HG03575 (cell line): ENCODE data around the gene SHROOM4.

ENCODE experiments used
- ATAC-seq: cut with Tn5 transposase; IDR thresholded peaks from one replicate; pipeline ENCODE4 v1.9.1; 2021; ENCODE audit not compliant: unreplicated experiment, insufficient number of reproducible peaks, low FRiP score; ENCODE audit errors: extremely low read depth

The SHROOM4 gene

GRCh38 chrX:50787099-50787498, 26.9 kb downstream of the SHROOM4 start:
- no peak for ATAC-seq

- ATAC-seq = no peak
Measured at GRCh38 chrX:50780144-50780543, 33.9 kb downstream of the SHROOM4 start.

DNA sequence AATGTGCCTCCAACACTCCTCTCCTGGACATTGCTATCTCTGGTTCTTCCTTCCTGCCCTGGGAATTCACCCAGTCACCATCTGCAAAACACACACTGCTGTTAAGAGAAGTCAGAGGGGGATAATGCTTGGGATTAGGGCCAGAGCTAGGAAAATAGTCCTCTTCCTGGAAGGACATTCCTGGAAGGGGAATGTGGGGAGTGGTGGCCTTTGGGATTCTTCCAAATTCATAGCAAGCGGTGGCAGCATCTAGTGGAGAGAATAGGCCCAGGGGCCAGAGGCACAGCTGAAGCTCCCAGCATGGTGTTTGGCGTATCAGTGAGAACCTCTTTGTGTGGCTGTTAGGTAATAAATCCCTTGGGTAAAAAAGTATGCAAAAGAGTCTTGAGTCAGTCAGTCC, 34.3 kb downstream of the SHROOM4 start:
- ATAC-seq = no peak

DNA sequence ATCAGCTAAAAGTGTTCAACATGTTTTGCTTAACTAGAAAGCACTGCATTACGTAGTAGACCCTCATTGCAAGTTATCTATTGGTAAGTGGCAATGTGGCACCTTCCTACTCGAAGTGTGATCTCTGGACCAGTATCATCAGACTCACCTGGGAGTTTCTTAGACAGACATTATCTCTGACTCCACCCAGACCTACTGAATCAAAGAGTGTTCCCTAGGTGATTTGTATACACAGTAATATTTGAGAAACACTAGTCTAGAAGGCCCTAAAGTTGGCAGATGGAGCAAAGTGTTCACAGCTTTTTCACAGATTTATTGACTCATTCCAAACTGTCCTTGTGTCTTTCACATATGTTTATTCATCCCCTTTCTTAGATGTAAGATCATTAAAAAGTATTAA, 35.7 kb downstream of the SHROOM4 start:
- ATAC-seq = no peak

- ATAC-seq = no peak
Measured at GRCh38 chrX:50776248-50776647, 37.7 kb downstream of the SHROOM4 start.

DNA sequence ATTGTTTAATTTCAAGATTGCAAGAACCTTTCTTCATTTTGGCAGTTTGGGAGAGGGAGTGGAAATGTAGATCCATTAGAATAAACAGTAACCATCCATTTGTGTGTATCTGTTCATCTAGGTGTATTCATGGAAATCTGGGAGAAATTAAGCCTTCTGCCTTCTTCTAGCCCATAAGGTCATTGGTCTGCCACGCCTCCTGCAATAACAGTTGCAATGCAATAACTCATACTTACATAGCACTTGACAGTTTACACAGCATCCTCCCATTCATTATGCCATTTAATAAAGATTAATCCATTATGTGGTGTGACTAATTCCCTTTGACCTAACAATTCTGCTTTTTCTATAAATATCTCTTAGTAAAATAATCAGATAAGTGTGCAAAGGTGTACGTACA, 42.6 kb downstream of the SHROOM4 start:
- no peak for ATAC-seq

DNA sequence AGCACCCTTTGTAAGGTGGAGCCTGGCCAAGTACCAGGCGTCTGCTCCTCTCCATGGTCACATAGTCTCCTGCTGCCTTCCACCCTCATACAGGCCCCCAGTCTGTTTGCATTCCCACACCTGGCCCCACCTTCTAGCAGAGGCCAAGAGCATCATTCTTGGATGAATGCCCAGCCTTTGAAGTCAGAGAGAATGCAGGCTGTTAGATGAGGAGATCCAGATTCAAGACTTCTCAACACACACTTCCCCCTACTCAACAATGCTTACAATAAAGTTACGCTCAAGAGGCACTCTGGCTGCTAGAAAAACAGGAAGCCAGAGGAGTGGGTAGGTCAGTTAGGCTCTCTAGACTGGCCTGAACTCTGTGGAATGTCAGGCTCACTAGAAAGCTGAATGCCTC, 43.3 kb downstream of the SHROOM4 start:
- no peak for ATAC-seq

DNA sequence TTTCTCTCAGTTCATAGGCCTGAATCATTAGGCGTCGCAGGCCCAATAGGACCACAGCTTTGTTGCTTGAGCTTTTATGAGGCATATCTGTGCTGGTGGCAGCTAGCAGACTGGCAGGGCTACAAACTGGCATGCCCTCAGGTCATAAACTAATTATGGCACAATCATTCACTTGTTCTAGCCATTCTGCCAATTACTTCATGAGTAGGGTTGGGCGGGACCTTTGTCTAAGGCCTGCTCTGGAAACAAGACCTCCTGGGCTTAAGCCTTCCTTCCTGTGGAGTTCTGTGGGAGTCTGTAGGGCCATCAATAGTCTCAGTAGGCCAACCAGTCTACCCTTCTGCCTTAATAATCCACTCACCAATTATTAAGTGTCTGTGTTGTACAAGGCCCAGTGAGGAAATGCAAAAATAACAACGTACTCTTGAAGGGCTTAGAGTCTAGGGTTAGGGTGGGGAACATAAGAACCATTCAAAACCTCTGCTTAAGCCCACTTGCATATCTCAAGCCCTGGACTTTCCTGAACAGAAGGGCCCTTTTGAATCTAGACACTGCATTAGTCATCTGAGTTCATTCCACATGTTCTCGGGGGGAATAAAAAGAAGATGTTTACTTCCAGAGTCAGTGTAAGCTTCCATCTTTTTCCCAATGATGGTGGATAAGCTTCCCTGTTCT, 44.5 kb downstream of the SHROOM4 start:
- ATAC-seq = no peak

DNA sequence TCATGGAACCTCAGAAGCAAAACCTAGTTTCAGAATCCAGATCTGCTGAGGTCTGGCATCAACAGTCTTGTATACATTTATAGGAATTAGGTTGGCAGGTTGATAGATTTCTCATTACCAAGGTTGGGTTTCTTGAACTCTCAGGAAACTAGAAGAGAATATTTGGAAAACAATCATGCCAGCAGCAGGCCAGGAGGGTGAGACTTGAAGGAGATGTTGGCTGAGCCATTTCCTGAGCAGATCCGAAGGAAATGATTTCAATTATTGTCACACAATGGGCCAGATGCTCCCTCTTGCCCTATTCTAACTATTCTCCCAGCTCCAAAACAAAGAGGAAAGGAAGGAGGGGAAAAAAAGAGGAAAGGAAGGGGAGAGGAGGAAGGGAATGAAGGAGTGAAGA, 45.2 kb downstream of the SHROOM4 start:
- ATAC-seq = no peak

DNA sequence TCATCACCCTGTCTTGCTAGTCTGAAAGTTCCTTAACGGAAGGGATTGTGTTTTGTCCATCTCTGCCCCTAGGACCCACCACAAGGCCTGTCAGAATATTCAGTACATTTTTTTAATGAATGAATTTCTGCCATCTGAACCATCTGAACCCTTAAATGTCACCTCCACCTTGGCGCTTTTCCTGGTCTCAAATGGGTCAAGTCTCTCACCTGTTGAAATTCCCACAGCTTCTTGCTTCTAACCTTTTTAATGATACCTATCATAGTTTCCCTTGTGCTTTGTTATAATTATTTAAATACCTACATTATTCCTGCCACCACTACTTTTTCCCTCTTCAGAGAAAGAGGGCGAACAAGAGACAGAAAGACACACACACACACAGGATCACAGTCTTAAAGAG, 48.0 kb downstream of the SHROOM4 start:
- ATAC-seq = no peak

GRCh38 chrX:50762578-50762977, 51.4 kb downstream of the SHROOM4 start:
- ATAC-seq = no peak

DNA sequence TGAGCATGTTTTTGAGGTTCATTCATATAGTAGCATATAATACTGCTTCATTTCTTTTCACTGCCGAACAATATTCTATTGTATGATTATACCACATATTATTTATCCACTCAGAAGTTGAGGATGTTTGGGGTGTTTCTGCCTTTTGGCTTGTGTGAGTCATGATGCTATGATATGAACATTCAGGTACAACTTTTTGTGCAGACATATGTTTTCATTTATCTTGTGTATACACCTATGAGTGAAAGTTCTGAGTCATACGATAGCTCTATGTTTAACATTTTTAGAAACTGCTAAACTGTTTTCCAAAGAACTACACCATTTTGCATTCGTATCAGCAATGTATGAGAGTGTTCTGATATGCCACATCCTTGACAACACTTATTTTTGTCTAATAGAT, 57.7 kb downstream of the SHROOM4 start:
- ATAC-seq = no peak

- ATAC-seq = no peak
Measured at GRCh38 chrX:50751091-50751490, 62.9 kb downstream of the SHROOM4 start.

DNA sequence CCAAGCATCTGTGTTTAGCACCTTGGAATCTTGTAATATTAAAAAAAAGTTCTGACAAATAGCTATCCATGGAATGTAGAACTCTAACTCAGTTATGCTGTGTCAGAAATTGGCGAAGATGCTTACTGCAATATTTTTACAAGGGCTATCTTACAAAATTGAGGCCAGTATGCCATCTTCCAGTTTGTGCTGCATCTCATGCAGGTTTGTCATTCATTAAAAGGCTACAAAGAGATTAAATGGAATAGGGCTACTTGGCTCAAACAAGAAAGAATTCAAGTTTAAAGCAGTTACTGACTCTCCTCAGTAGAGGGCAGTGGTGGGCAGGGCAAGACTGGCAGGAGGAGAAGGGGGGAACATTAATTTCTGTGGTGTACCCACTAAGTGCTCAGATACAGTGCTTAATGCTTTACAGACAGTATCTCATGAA, 66.5 kb downstream of the SHROOM4 start:
- no peak for ATAC-seq

DNA sequence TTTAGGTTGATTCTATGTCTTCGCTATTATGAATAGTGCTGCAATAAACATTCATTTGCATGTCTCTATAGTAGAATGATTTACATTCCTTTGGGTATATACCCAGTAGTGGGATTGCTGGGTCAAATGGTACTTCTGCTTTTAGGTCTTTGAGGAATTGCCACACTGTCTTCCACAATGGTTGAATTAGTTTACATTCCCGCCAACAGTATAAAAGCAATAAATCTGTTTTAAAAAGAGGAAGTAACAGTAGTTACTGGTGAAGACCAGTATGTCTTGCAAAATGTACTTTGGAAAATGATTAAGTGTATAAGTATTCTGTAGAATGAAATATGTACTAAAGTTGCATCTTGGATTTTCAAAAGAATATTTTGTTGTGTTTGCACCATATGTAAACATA, 77.3 kb downstream of the SHROOM4 start:
- ATAC-seq = no peak

DNA sequence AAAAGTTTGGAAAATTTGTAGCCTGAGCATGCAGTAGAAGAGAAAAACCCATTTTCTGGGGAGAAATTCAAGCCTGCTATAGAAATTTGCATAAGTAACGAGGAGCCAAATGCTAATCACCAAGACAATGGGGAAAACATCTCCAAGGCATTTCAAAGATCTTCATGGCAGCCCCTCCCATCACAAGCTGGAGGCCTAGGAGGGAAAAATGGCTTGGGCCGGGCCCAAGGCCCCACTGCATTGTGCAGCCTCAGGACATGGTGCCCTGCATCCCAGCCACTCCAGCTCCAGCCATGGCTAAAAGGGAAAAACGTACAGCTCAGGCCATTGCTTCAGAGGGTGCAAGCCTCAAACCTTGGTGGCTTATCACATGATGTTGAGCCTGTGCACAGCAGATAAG, 87.7 kb downstream of the SHROOM4 start:
- ATAC-seq = no peak

- ATAC-seq = no peak
Measured at GRCh38 chrX:50725310-50725709, 88.7 kb downstream of the SHROOM4 start.

- ATAC-seq = no peak
Measured at GRCh38 chrX:50723006-50723405, 91.0 kb downstream of the SHROOM4 start.

DNA sequence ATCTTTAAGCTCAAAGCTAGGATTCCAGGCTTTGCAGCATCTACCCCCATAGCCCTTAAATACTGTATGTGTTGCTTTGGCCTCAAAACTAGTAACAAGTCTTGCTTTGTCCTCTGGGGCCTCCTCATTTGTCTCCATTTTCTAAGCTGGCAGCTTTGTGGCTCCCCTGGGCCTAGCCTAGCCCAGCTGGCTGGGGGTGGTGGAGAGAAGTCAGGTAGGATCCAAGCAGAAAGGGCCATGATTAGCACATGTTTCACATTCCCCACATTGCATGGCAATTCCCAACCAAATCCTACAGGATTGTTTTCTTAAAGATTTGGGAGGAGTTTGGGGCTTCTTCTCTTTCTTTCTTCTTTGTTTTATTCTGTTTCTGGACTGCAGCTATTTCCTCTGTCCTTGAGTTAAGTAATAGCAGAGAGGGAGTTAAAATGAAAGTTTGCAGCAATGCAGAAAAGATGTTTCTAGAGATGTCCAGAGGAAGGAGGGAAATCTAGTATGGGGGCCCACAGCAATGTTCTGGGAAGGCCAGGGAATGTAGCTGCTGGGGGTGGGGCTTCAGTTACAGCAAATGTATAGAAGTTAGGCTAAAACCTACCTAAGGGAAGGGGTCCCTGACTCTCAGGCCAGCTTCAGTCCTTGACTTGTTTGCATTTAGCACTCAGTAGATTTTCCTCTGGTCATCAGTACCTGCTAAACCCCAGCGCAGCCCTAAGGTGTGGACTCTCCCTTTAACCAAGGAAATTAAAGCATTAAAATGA, 92.1 kb downstream of the SHROOM4 start:
- no peak for ATAC-seq

DNA sequence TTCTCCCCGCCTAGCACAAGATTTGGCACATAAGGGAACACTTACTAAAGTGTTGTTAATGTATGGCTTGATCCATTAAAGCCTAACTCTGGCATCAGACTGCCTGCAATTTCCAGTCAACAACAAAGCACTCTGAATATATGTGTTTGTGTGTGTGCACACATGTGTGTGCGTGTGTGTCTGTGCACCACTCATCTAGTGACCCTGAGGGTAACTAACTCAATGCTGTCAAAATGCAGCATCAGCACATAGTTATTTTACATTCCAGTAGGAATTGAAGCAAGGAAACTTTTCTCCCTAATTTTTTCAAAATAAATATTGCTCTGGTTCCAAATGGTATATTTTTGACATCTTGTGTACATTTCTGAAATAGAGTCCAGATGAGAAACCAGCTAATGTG, 94.4 kb downstream of the SHROOM4 start:
- ATAC-seq = no peak

GRCh38 chrX:50718776-50719175, 95.2 kb downstream of the SHROOM4 start:
- no peak for ATAC-seq
